Activated B cell treated with CpG ODN at 0.5 μM for 24 hours (primary cell): Measurements from ENCODE around the gene CLDN19. TPM values are rescaled to one million over a fixed set of nuclear protein-coding genes. Genes with fewer than 3 reads are reported as not detected.

Source experiments
- ATAC-seq: fragments of 200-7000 bp; cut with Tn5 transposase; one replicate; pipeline ENCODE4 v1.10.0; 2021; ENCODE audit warnings: low read depth, mild to moderate bottlenecking, moderate library complexity
- CTCF ChIA-PET: fragments of 350-600 bp; sonication (Branson Sonifier 250); formaldehyde crosslinking; loops from one replicate; lab custom pipeline; 2021; ENCODE audit warnings: antibody characterized with exemption; lab: Charles Lee
- POLR2A ChIA-PET: fragments of 350-600 bp; sonication (Branson Sonifier 250); formaldehyde crosslinking; loops from one replicate; lab custom pipeline; 2021; ENCODE audit warnings: antibody characterized with exemption; lab: Charles Lee
- DNase-seq: peaks from one replicate; pipeline ENCODE4 v3.0.0; 2022
- H3K27ac Mint-ChIP-seq: one replicate; pipeline ENCODE4 v1.8.0; 2020; ENCODE audit warnings: mixed read lengths
- H3K27me3 Mint-ChIP-seq: one replicate; pipeline ENCODE4 v1.8.0; 2021; ENCODE audit warnings: mixed read lengths
- H3K36me3 Mint-ChIP-seq: one replicate; pipeline ENCODE4 v1.8.0; 2021; ENCODE audit warnings: low read depth, mixed read lengths
- H3K4me1 Mint-ChIP-seq: one replicate; pipeline ENCODE4 v1.8.0; 2021; ENCODE audit warnings: mixed read lengths
- H3K4me3 Mint-ChIP-seq: one replicate; pipeline ENCODE4 v1.8.0; 2020; ENCODE audit warnings: mild to moderate bottlenecking, mixed read lengths
- H3K9me3 Mint-ChIP-seq: one replicate; pipeline ENCODE4 v1.8.0; 2020; ENCODE audit warnings: mixed read lengths
- CTCF ChIP-seq: fragments of 200-600 bp; IDR thresholded peaks from one replicate; pipeline ENCODE4 v1.8.0; 2022; ENCODE audit warnings: antibody characterized with exemption, mild to moderate bottlenecking
- intact Hi-C: fragments of 100-400 bp; cut with micrococcal nuclease; formaldehyde crosslinking; loops from one replicate; pipeline ENCODE4 v1.15.1; 2024
- total RNA-seq: library from RNA; stranded (reverse); gene quantifications from 2 replicates; pipeline ENCODE4 v1.2.3, GENCODE V29; 2022

Gene CLDN19
- total RNA-seq, 1 donor from 2014 or later, result not detected

- POLR2A ChIA-PET, result interaction anchor here (0.6 to 3.1 kb wide), 24 partner anchors 9 to 883 kb away, joined by 3 to 48 read pairs (median 6); partner anchors contain the start of genes CCDC30, CFAP57, EBNA1BP2 and ERMAP
- intact Hi-C loops, result loop anchor here (1.0 to 5.0 kb wide), 9 partner anchors 50 to 880 kb away; partner anchors contain the start of genes CFAP57, EBNA1BP2, ERMAP and PPCS
- H3K9me3 Mint-ChIP-seq, result no peaks in the 10 kb centered on the region
Observed at GRCh38 chr1:42767510-42768000, 27.5 kb upstream of the CLDN19 start.

GRCh38 chr1:42766741-42767509 lies 26.9 kb upstream of the CLDN19 start, which contains the start of the genes C1orf50 and P3H1:
C1orf50 (plus strand) TSS chr1:42767249; CDS start chr1:42767312, 63 bp downstream.
P3H1 (minus strand) TSS chr1:42767028; CDS start chr1:42766971, 57 bp downstream.
- Mint-ChIP-seq H3K4me1 (peaks cover 33% of the 10 kb centered on the region), H3K27me3 (no peaks in the 10 kb centered on the region), H3K27ac (peak within 1 kb of the TSS; percentile 93), H3K4me3 (no peak within 1 kb of the TSS), H3K9me3 (no peaks in the 10 kb centered on the region), H3K36me3 (peaks cover 20% of the 10 kb centered on the region)
- CTCF ChIA-PET, result interaction anchor here (0.8 to 1.7 kb wide), 8 partner anchors 10 to 307 kb away, joined by 3 to 8 read pairs (median 4); partner anchors contain the start of genes ERMAP and SVBP
- ATAC-seq (peak; percentile 91), DNase-seq (peak; percentile 99)
- intact Hi-C loops, result loop anchor here (1.0 to 5.0 kb wide), 10 partner anchors 50 to 880 kb away; partner anchors contain the start of genes CFAP57, EBNA1BP2, ERMAP and FOXJ3
- no peak for TF ChIP-seq CTCF
- POLR2A ChIA-PET, result interaction anchor here (0.5 to 3.1 kb wide), 33 partner anchors 8 to 883 kb away, joined by 3 to 48 read pairs (median 5); partner anchors contain the start of genes CCDC30, CFAP57, EBNA1BP2 and ERMAP

More at GRCh38 chr1:42767510-42768000, 27.5 kb upstream of the CLDN19 start:
- no peak for TF ChIP-seq CTCF
- peak; percentile 1 for ATAC-seq
- no peak for DNase-seq
- Mint-ChIP-seq H3K4me3 (no peak overlapping the region), H3K4me1 (peaks cover 33% of the 10 kb centered on the region), H3K36me3 (peaks cover 19% of the 10 kb centered on the region), H3K27ac (peak overlapping the region; percentile 93), H3K27me3 (no peaks in the 10 kb centered on the region)
- CTCF ChIA-PET, result interaction anchor here (1.2 to 1.8 kb wide), 6 partner anchors 10 to 306 kb away, joined by 3 to 8 read pairs (median 4); partner anchors contain the start of genes ERMAP and SVBP

GRCh38 chr1:42765832-42766740 lies 26.1 kb upstream of the CLDN19 start:
- Mint-ChIP-seq H3K9me3 (no peaks in the 10 kb centered on the region), H3K4me3 (no peak overlapping the region), H3K27ac (no peak overlapping the region), H3K4me1 (peaks cover 33% of the 10 kb centered on the region), H3K36me3 (peaks cover 19% of the 10 kb centered on the region), H3K27me3 (no peaks in the 10 kb centered on the region)
- no peak for DNase-seq
- POLR2A ChIA-PET, result interaction anchor here (0.5 to 3.1 kb wide), 35 partner anchors 7 to 1884 kb away, joined by 3 to 48 read pairs (median 5); partner anchors contain the start of genes CCDC30, CFAP57, EBNA1BP2 and ERMAP
- TF ChIP-seq CTCF, result no peak
- ATAC-seq, result peak; percentile 7
- intact Hi-C loops, result loop anchor here (1.0 to 5.0 kb wide), 5 partner anchors 109 to 881 kb away; partner anchors contain the start of genes FOXJ3, PPCS, PPIH and SLC2A1
- CTCF ChIA-PET, result interaction anchor here (0.7 to 1.7 kb wide), 12 partner anchors 9 to 308 kb away, joined by 3 to 8 read pairs (median 4); partner anchors contain the start of genes ERMAP and SVBP

- no peaks in the 10 kb centered on the region for H3K9me3 Mint-ChIP-seq
- no peak overlapping the region for H3K27ac Mint-ChIP-seq
- peaks cover 15% of the 10 kb centered on the region for H3K36me3 Mint-ChIP-seq
- ChIA-PET POLR2A (interaction anchor here (2.4 to 3.1 kb wide), 3 partner anchors 51 to 194 kb away, joined by 8 to 32 read pairs (median 24); partner anchors contain the start of genes ERMAP, SLC2A1, SVBP and ZNF691), CTCF (interaction anchor here (1.3 kb wide), 1 partner anchor 8 kb away, joined by 6 read pairs; no protein-coding TSS in a partner anchor)
- H3K27me3 Mint-ChIP-seq, result no peaks in the 10 kb centered on the region
- H3K4me3 Mint-ChIP-seq, result no peak overlapping the region
- DNase-seq (no peak), ATAC-seq (no peak)
- TF ChIP-seq CTCF, result no peak
- intact Hi-C loops, result loop anchor here (5.0 kb wide), 2 partner anchors 108 to 882 kb away; partner anchors contain the start of gene PPIH
- peaks cover 29% of the 10 kb centered on the region for H3K4me1 Mint-ChIP-seq
Observed at GRCh38 chr1:42765269-42765668, 25.2 kb upstream of the CLDN19 start.
